LNCaP clone FGC (cell line): ENCODE results near the gene HNRNPR.

Source experiments
- DNase-seq: peaks from one replicate; pipeline ENCODE4 v3.0.0-alpha.2; 2011; ENCODE audit warnings: low read depth
- H3K4me3 ChIP-seq: 2 replicates; pipeline ENCODE4 v1.5.1; 2011; ENCODE audit warnings: mild to moderate bottlenecking, low read depth, low read length, control low read depth
- CTCF ChIP-seq: IDR thresholded peaks from 2 replicates; pipeline ENCODE4 v1.5.1; 2012; ENCODE audit warnings: mild to moderate bottlenecking; ENCODE audit not compliant: control insufficient read depth, insufficient read depth; ENCODE audit errors: extremely low read depth

Gene HNRNPR

GRCh38 chr1:23357138-23357908 lies 13.2 kb upstream of the HNRNPR start:
- H3K4me3 ChIP-seq: no peak overlapping the region
- no peak for TF ChIP-seq CTCF
- DNase-seq: no peak

- DNase-seq: no peak
- H3K4me3 ChIP-seq: no peak overlapping the region
- TF ChIP-seq CTCF: no peak
These were observed 12.5 kb upstream of the HNRNPR start for GRCh38 chr1:23356471-23357137.

GRCh38 chr1:23354245-23354644 lies 10.2 kb upstream of the HNRNPR start:
- no peak for DNase-seq
- TF ChIP-seq CTCF: no peak
- H3K4me3 ChIP-seq: no peak overlapping the region

GRCh38 chr1:23352096-23352695 lies 8.1 kb upstream of the HNRNPR start:
- no peak for DNase-seq
- no peak for TF ChIP-seq CTCF
- H3K4me3 ChIP-seq: no peak overlapping the region

GRCh38 chr1:23345920-23346319 lies 1.8 kb upstream of the HNRNPR start:
- no peak for DNase-seq
- no peak for TF ChIP-seq CTCF
- no peak overlapping the region for H3K4me3 ChIP-seq

GRCh38 chr1:23344987-23345472 lies 946 bp upstream of the HNRNPR start:
- peak overlapping the region; percentile 74 for H3K4me3 ChIP-seq
- TF ChIP-seq CTCF: no peak
- DNase-seq: no peak
